Tibial nerve (tissue), 4 donors: ENCODE data around the gene MFAP3L. TPM values are rescaled to one million over a fixed set of nuclear protein-coding genes. Genes with fewer than 3 reads are reported as not detected.

Experiments used
- DNase-seq, 2 donors: peaks; one replicate each; pipeline ENCODE4 v3.0.0-alpha.2; 2019; ENCODE audit warnings: low spot score in 2 of 2
- H3K27ac ChIP-seq, 4 donors: fragments of 200-600 bp; sonication (generic) in 3 of 4; one replicate each; pipeline ENCODE4 v1.5.1; 2017 to 2019; ENCODE audit warnings: mild to moderate bottlenecking in 1 of 4
- H3K27me3 ChIP-seq, 2 donors: fragments of 200-600 bp; sonication (generic) in 1 of 2; one replicate each; pipeline versions ENCODE4 v1.5.1 to v1.6.0; 2017 to 2019
- H3K36me3 ChIP-seq, 3 donors: fragments of 200-600 bp; sonication (generic); one replicate each; pipeline ENCODE4 v1.5.1; 2018 to 2019
- H3K4me1 ChIP-seq, 4 donors: fragments of 200-600 bp; sonication (generic) in 3 of 4; one replicate each; pipeline ENCODE4 v1.5.1; 2017 to 2019
- H3K4me3 ChIP-seq, 4 donors: fragments of 200-600 bp; sonication (generic) in 3 of 4; one replicate each; pipeline ENCODE4 v1.5.1; 2017 to 2019; ENCODE audit warnings: mild to moderate bottlenecking in 1 of 4, moderate library complexity in 1 of 4
- H3K9me3 ChIP-seq, 4 donors: fragments of 200-600 bp; sonication (generic) in 3 of 4; one replicate each; pipeline ENCODE4 v1.5.1; 2017 to 2019
- EP300 ChIP-seq, 2 donors: sonication (generic); formaldehyde crosslinking; IDR thresholded peaks; one replicate each; pipeline ENCODE4 v1.6.1; 2017; ENCODE audit warnings: antibody characterized with exemption in 2 of 2, mild to moderate bottlenecking in 1 of 2
- POLR2A ChIP-seq, 2 donors: fragments of 450-650 bp; IDR thresholded peaks; one replicate each; pipeline ENCODE4 v1.6.1; 2017; ENCODE audit warnings: antibody characterized with exemption in 2 of 2, mild to moderate bottlenecking in 2 of 2, moderate library complexity in 2 of 2
- WGBS, 2 donors: methylation state at CpG; one replicate each; pipeline ENCODE4 v1.1.5; 2018; 5-methylcytosine and 5-hydroxymethylcytosine counted together
- total RNA-seq, 4 donors: library from RNA; depleted of rRNA; stranded (reverse); fragments of >200 nt; gene quantifications; one replicate each; pipeline ENCODE4 v1.1.0, GENCODE V29; 2016
- TF ChIP-seq, protein P1 (sequence below), 5 experiments: fragments of 200-600 bp in 3 of 5; fragments of 450-650 bp in 2 of 5; sonication (generic) in 3 of 5; IDR thresholded peaks; one replicate each; pipeline ENCODE4 v1.5.1; 2016 to 2019; ENCODE audit warnings: antibody characterized with exemption in 5 of 5, mild to moderate bottlenecking in 3 of 5, moderate library complexity in 2 of 5

The MFAP3L gene
- total RNA-seq, 4 donors from 2014 or later = 15.3 to 37.4 (median 21.2) TPM

DNA sequence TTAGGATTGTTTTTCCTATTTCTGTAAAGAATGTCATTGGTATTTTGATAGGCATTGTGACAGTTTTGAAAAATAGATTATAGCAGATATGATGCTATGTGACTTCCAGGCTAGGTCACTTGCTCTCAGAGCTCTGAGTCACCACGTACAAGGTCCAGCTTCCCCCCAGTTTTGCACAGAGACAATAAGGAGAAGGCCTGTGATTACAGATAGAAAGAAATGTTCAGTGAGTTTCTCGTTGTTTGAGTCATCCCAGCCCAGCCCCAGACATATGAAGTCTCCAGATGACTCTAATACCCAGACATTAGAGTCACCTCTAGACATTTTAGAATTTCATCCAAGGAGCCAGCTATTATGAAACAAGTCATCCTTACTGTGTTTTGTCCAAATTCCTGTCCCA, 57.2 kb downstream of the MFAP3L start:
- no peak for DNase-seq
- no peak for TF ChIP-seq POLR2A (IDR thresholded peaks at IDR 0.05)
- TF ChIP-seq EP300 (IDR thresholded peaks at IDR 0.05) = no peak
- TF ChIP-seq, protein P1, sequence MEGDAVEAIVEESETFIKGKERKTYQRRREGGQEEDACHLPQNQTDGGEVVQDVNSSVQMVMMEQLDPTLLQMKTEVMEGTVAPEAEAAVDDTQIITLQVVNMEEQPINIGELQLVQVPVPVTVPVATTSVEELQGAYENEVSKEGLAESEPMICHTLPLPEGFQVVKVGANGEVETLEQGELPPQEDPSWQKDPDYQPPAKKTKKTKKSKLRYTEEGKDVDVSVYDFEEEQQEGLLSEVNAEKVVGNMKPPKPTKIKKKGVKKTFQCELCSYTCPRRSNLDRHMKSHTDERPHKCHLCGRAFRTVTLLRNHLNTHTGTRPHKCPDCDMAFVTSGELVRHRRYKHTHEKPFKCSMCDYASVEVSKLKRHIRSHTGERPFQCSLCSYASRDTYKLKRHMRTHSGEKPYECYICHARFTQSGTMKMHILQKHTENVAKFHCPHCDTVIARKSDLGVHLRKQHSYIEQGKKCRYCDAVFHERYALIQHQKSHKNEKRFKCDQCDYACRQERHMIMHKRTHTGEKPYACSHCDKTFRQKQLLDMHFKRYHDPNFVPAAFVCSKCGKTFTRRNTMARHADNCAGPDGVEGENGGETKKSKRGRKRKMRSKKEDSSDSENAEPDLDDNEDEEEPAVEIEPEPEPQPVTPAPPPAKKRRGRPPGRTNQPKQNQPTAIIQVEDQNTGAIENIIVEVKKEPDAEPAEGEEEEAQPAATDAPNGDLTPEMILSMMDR (IDR thresholded peaks at IDR 0.05) = no peak
- no peak overlapping the region for H3K27ac ChIP-seq
- H3K36me3 ChIP-seq = no peaks in the 10 kb centered on the region
- no peak overlapping the region for H3K4me3 ChIP-seq
- H3K4me1 ChIP-seq = no peaks in the 10 kb centered on the region
- H3K9me3 ChIP-seq = no peaks in the 10 kb centered on the region
- WGBS, 2 donors = 64 to 70% methylated on average over 2 of the region's 2 CpGs
- no peaks in the 10 kb centered on the region for H3K27me3 ChIP-seq

DNA sequence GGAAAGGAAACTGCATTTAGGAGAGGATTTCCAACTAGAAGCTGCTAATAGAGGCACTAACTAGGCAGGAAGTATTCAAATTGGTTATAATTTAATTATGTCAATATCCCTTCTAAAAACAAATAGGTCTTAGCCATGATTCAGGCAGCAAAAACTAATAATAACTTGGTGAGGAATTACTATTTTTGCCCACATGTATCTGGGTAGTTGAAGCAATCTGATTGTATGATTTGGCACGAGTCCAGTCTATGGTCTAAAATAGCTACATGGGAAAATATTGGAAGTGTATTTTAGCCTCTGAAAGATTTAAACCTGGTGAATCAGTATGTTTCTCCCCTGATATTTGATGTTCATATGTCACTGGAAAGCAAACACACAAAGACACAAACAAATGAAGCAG, 62.2 kb downstream of the MFAP3L start:
- Histone ChIP-seq H3K9me3 (no peaks in the 10 kb centered on the region), H3K27me3 (no peaks in the 10 kb centered on the region), H3K4me3 (no peak overlapping the region), H3K4me1 (no peaks in the 10 kb centered on the region), H3K36me3 (no peaks in the 10 kb centered on the region), H3K27ac (no peak overlapping the region)
- TF ChIP-seq EP300 (IDR thresholded peaks at IDR 0.05) = no peak
- no peak for TF ChIP-seq POLR2A (IDR thresholded peaks at IDR 0.05)
- TF ChIP-seq, protein P1 (IDR thresholded peaks at IDR 0.05) = no peak
- no peak for DNase-seq
- WGBS, 2 donors = 31 to 35% methylated on average over 1 of the region's 1 CpG

DNA sequence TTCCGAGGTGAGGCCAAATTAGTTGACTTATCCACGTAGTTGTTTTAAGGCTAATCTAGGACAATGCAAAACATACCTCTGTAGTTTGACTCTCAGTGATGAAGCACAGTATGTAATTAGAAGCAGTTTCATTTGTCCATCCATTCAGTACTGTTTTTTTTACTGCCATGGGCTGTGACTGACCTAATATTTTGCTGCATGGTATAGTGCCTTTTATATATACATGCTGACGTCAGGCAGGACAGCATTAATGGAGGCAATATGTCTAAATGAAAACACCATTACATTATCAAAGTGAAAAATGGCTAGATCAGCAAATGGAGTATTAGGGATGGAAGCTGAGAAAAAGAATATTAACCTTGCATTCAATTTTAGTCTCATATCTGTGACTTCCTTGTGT, 66.9 kb downstream of the MFAP3L start:
- Histone ChIP-seq H3K27me3 (no peaks in the 10 kb centered on the region), H3K9me3 (no peaks in the 10 kb centered on the region), H3K4me1 (peaks cover 0 to 8% (median 0%) of the 10 kb centered on the region in 4 donors), H3K4me3 (no peak overlapping the region), H3K27ac (no peak overlapping the region), H3K36me3 (no peaks in the 10 kb centered on the region)
- no peak for DNase-seq
- 80 to 81% methylated on average over 3 of the region's 3 CpGs for WGBS, 2 donors
- TF ChIP-seq EP300 (IDR thresholded peaks at IDR 0.05) (no peak), POLR2A (IDR thresholded peaks at IDR 0.05) (no peak)
- TF ChIP-seq, protein P1 (IDR thresholded peaks at IDR 0.05) = no peak

DNA sequence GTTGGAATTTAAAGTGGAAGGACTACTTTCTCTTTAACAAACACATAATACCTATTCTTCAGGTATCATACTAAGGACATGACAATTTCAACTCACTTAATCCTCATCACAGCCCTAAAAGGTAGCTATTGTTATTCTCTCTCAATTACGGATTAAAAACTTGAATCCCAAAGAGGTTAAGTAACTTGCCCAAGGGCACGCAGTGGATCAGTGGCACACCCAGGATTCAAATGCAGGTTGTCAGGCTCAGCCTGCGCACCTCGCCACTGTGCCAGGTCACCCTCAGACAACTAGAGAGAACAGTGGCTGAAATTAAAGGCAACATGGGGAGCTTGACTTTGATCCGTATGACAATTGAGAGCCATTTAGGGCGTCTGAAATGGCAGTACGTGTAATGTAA, 67.6 kb downstream of the MFAP3L start:
- H3K36me3 ChIP-seq = no peaks in the 10 kb centered on the region
- WGBS, 2 donors = 90 to 93% methylated on average over 7 of the region's 7 CpGs
- no peak overlapping the region for H3K4me3 ChIP-seq
- DNase-seq = no peak
- no peak overlapping the region for H3K27ac ChIP-seq
- H3K9me3 ChIP-seq = no peaks in the 10 kb centered on the region
- TF ChIP-seq, protein P1 (IDR thresholded peaks at IDR 0.05) = no peak
- no peak for TF ChIP-seq POLR2A (IDR thresholded peaks at IDR 0.05)
- TF ChIP-seq EP300 (IDR thresholded peaks at IDR 0.05) = no peak
- peaks cover 0 to 8% (median 0%) of the 10 kb centered on the region in 4 donors for H3K4me1 ChIP-seq
- no peaks in the 10 kb centered on the region for H3K27me3 ChIP-seq

GRCh38 chr4:169957785-169958184, 68.4 kb downstream of the MFAP3L start:
- DNase-seq = no peak
- Histone ChIP-seq H3K36me3 (no peaks in the 10 kb centered on the region), H3K4me3 (no peak overlapping the region), H3K27ac (no peak overlapping the region), H3K9me3 (no peaks in the 10 kb centered on the region), H3K4me1 (peaks cover 0 to 8% (median 0%) of the 10 kb centered on the region in 4 donors), H3K27me3 (no peaks in the 10 kb centered on the region)
- 68 to 92% methylated on average over 3 of the region's 3 CpGs for WGBS, 2 donors
- TF ChIP-seq POLR2A (IDR thresholded peaks at IDR 0.05) (no peak), EP300 (IDR thresholded peaks at IDR 0.05) (no peak)
- TF ChIP-seq, protein P1 (IDR thresholded peaks at IDR 0.05) = no peak
